Esophagus squamous epithelium (tissue), 4 donors: Measurements from ENCODE around the gene GPAT2.
"Not testable (repeated sequence)": the region's sequence is repeated elsewhere in the genome, so short reads cannot be mapped to it uniquely, and the experiment has no call there.

Experiments used
- POLR2A ChIP-seq, 4 donors: fragments of 450-650 bp; IDR thresholded peaks; one replicate each; pipeline ENCODE4 v1.6.1; 2017; ENCODE audit warnings: antibody characterized with exemption in 4 of 4, mild to moderate bottlenecking in 4 of 4, moderate library complexity in 3 of 4
- TF ChIP-seq, protein P1 (sequence below), 6 experiments: fragments of 450-650 bp in 4 of 6; fragments of 200-600 bp in 2 of 6; sonication (generic) in 2 of 6; IDR thresholded peaks; one replicate each; pipeline ENCODE4 v1.5.1; 2016 to 2019; ENCODE audit warnings: antibody characterized with exemption in 6 of 6, mild to moderate bottlenecking in 4 of 6, moderate library complexity in 4 of 6

DNA sequence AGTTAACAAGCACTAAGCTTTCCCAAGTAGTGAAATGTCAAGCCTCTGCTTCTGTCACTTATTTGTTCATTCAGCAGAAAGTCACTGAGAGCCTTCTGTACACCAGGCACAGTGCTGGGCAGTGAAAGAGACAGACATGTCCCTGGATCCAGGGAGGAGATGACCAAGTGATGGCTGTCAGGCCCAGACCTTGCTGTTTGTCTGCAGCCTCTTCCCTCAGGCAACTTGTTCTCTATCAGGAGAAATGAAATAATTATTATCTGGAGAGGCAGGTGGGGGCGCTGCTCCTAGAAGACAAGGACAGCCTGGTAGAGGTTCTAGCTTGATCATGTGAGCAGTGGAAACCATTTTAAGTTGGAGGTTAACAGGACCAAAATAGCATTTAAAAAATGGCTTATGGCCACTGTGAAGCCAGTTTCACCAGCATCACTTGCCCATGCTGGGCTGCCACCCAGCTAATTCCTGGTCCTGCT lies 21.9 kb downstream of the GPAT2 start:
- TF ChIP-seq, protein P1, sequence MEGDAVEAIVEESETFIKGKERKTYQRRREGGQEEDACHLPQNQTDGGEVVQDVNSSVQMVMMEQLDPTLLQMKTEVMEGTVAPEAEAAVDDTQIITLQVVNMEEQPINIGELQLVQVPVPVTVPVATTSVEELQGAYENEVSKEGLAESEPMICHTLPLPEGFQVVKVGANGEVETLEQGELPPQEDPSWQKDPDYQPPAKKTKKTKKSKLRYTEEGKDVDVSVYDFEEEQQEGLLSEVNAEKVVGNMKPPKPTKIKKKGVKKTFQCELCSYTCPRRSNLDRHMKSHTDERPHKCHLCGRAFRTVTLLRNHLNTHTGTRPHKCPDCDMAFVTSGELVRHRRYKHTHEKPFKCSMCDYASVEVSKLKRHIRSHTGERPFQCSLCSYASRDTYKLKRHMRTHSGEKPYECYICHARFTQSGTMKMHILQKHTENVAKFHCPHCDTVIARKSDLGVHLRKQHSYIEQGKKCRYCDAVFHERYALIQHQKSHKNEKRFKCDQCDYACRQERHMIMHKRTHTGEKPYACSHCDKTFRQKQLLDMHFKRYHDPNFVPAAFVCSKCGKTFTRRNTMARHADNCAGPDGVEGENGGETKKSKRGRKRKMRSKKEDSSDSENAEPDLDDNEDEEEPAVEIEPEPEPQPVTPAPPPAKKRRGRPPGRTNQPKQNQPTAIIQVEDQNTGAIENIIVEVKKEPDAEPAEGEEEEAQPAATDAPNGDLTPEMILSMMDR (IDR thresholded peaks at IDR 0.05) = not testable (repeated sequence)
- not testable (repeated sequence) for TF ChIP-seq POLR2A (IDR thresholded peaks at IDR 0.05)
